HepG2 (cell line): ENCODE measurements around the gene POU3F1. TPM values are rescaled to one million over a fixed set of nuclear protein-coding genes. Genes with fewer than 3 reads are reported as not detected.

Experiments used
- ATAC-seq: fragments of 200-7000 bp; cut with Tn5 transposase; 3 replicates; pipeline ENCODE4 v1.9.1; 2020; ENCODE audit warnings: mild to moderate bottlenecking, moderate library complexity
- BruUV-seq: library from RNA; stranded (reverse); fragments of 400-500 nt; replicated peaks from 2 replicates; lab custom pipeline; 2021; lab: Mats Ljungman, UMichigan
- CTCF ChIA-PET: fragments of 300-600 bp; formaldehyde crosslinking; extraction: SDS; loops from one replicate; lab custom pipeline; 2021; ENCODE audit warnings: low total read pairs, inconsistent platforms, low intra/inter-chr PET ratio; lab: Yijun Ruan, JAX
- POLR2A ChIA-PET: fragments of 350-600 bp; sonication (Branson Sonifier 250); formaldehyde crosslinking; loops from one replicate; lab custom pipeline; 2020; ENCODE audit warnings: antibody characterized with exemption, inconsistent platforms; lab: Yijun Ruan, JAX
- DNase-seq: peaks from one replicate; pipeline ENCODE4 v3.0.0-alpha.2; 2015; ENCODE audit warnings: low spot score
- FAIRE-seq: peaks from 3 replicates; lab custom pipeline; 2011; peaks lifted over from hg19 to GRCh38; lab: Jason Lieb, UNC
- H2AFZ ChIP-seq: one replicate; pipeline ENCODE4 v1.6.1; 2011; ENCODE audit warnings: low read length, inconsistent platforms
- H3K27ac ChIP-seq: fragments of 300-600 bp; 3 replicates; pipeline ENCODE4 v1.8.0; 2011; ENCODE audit warnings: mixed run types, mild to moderate bottlenecking, mixed read lengths, low read length, inconsistent platforms; ENCODE audit not compliant: insufficient read depth; ENCODE audit errors: extremely low read length
- H3K27me3 ChIP-seq, 2 experiments: fragments of 200-600 bp in 1 of 2; 2 replicates in 1 of 2; 3 replicates in 1 of 2; pipeline versions ENCODE4 v1.6.0 to v1.8.0; 2011; ENCODE audit warnings: low read length in 2 of 2, mild to moderate bottlenecking in 2 of 2, moderate library complexity in 2 of 2, inconsistent platforms in 1 of 2; ENCODE audit not compliant: insufficient read depth in 2 of 2, control insufficient read depth in 1 of 2
- H3K36me3 ChIP-seq, 2 experiments: fragments of 200-600 bp in 1 of 2; replicated peaks in 1 of 2; 2 replicates in 1 of 2; 3 replicates in 1 of 2; pipeline versions ENCODE4 v1.5.1 to v1.8.0; 2011; ENCODE audit warnings: low read length in 2 of 2, inconsistent platforms in 1 of 2; ENCODE audit not compliant: insufficient read depth in 2 of 2, control insufficient read depth in 1 of 2
- H3K4me1 ChIP-seq: 2 replicates; pipeline ENCODE4 v1.5.1; 2012; ENCODE audit warnings: low read length, inconsistent platforms; ENCODE audit not compliant: insufficient read depth
- H3K4me2 ChIP-seq: 2 replicates; pipeline ENCODE4 v1.6.0; 2011; ENCODE audit warnings: low read depth, low read length, inconsistent platforms
- H3K4me3 ChIP-seq, 3 experiments: fragments of 200-600 bp in 1 of 3; sonication (generic), shearing (Covaris generic) in 1 of 3; replicated peaks in 1 of 3; 2 replicates each; pipeline ENCODE4 v1.5.1; 2011 to 2016; ENCODE audit warnings: low read length in 3 of 3, inconsistent platforms in 2 of 3, low read depth in 2 of 3, mild to moderate bottlenecking in 2 of 3, control low read depth in 1 of 3, mixed read lengths in 1 of 3; ENCODE audit not compliant: insufficient read depth in 1 of 3
- H3K79me2 ChIP-seq: one replicate; pipeline ENCODE4 v1.6.1; 2011; ENCODE audit warnings: low read length, inconsistent platforms; ENCODE audit not compliant: insufficient read depth
- H3K9ac ChIP-seq: 2 replicates; pipeline ENCODE4 v1.6.0; 2011; ENCODE audit warnings: mild to moderate bottlenecking, low read depth, low read length, inconsistent platforms; ENCODE audit not compliant: insufficient read depth
- H3K9me3 ChIP-seq: 2 replicates; pipeline ENCODE4 v1.5.1; 2012; ENCODE audit warnings: mild to moderate bottlenecking, low read length
- H4K20me1 ChIP-seq: 2 replicates; pipeline ENCODE4 v1.6.0; 2011; ENCODE audit warnings: inconsistent platforms, mild to moderate bottlenecking, low read length, moderate library complexity; ENCODE audit not compliant: insufficient read depth
- AHDC1 ChIP-seq: sonication (generic); formaldehyde crosslinking; IDR thresholded peaks from 2 replicates; pipeline ENCODE4 v1.5.1; 2020; ENCODE audit warnings: mild to moderate bottlenecking, missing genetic modification reagents, borderline replicate concordance
- BORCS8-MEF2B ChIP-seq: sonication (generic); formaldehyde crosslinking; IDR thresholded peaks from 2 replicates; pipeline ENCODE4 v1.8.0; 2022; ENCODE audit warnings: mild to moderate bottlenecking, missing genetic modification reagents
- NR2C2 ChIP-seq: sonication (generic); formaldehyde crosslinking; IDR thresholded peaks from 2 replicates; pipeline ENCODE4 v1.4.0; 2020; ENCODE audit warnings: missing genetic modification reagents, mild to moderate bottlenecking, moderate library complexity, borderline replicate concordance
- ZNF30 ChIP-seq: sonication (generic); formaldehyde crosslinking; IDR thresholded peaks from 2 replicates; pipeline ENCODE4 v1.5.0; 2020; ENCODE audit warnings: mild to moderate bottlenecking, missing genetic modification reagents
- WGBS: methylation state at CpG from one replicate; pipeline ENCODE4 v1.1.6; 2017; ENCODE audit warnings: low lambda C conversion rate; 5-methylcytosine and 5-hydroxymethylcytosine counted together
- in situ Hi-C: cut with HindIII; loops from 2 replicates; pipeline ENCODE4 v1.10.0; 2017; ENCODE audit warnings: low pct_unique_long_range_greater_than_20kb; ENCODE audit not compliant: extremely low pct_ligation_motif_present
- intact Hi-C: fragments of 100-400 bp; cut with micrococcal nuclease; formaldehyde crosslinking; loops from one replicate; pipeline ENCODE4 v1.10.0; 2022; ENCODE audit not compliant: unreplicated experiment
- polyA plus RNA-seq, 8 experiments: library from polyadenylated mRNA; depleted of rRNA in 3 of 8; stranded (reverse) in 7 of 8; unstranded in 1 of 8; fragments of >200 nt; fragmentation: Illumina TruSeq in 4 of 8; extraction: Trizol in 4 of 8; gene quantifications; 2 replicates each; pipeline versions ENCODE4 v1.2.1 to v1.2.3, GENCODE V29; 2011 to 2016; ENCODE audit warnings: low read depth in 4 of 8, missing spikeins in 1 of 8, mixed read lengths in 1 of 8; ENCODE audit not compliant: insufficient read depth in 1 of 8
- total RNA-seq, 5 experiments: library from RNA; depleted of rRNA; stranded (reverse); fragments of >200 nt; fragmentation: Illumina TruSeq; extraction: Trizol; gene quantifications; 2 replicates each; pipeline ENCODE4 v1.2.3, GENCODE V29; 2016; ENCODE audit warnings: low read depth in 1 of 5
- TF ChIP-seq, protein P1 (sequence below): IDR thresholded peaks from 2 replicates; pipeline ENCODE4 v1.6.1; 2016; ENCODE audit warnings: control low read depth

Gene POU3F1
- total and polyA plus RNA-seq, 2 of the 13 experiments (the other 11 are each of a cell fraction or from before 2014, with no cell fraction given) = not detected

- no peak for TF ChIP-seq BORCS8-MEF2B (CRISPR knock-in tag)
- TF ChIP-seq, protein P1, sequence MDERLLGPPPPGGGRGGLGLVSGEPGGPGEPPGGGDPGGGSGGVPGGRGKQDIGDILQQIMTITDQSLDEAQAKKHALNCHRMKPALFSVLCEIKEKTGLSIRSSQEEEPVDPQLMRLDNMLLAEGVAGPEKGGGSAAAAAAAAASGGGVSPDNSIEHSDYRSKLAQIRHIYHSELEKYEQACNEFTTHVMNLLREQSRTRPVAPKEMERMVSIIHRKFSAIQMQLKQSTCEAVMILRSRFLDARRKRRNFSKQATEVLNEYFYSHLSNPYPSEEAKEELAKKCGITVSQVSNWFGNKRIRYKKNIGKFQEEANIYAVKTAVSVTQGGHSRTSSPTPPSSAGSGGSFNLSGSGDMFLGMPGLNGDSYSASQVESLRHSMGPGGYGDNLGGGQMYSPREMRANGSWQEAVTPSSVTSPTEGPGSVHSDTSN = no peak
- TF ChIP-seq NR2C2 (CRISPR knock-in tag) = no peak
- TF ChIP-seq, all 625 proteins: peak for 6
Measured at GRCh38 chr1:37998913-37999429, 47.6 kb downstream of the POU3F1 start (continued).

- H4K20me1 ChIP-seq = no peaks in the 10 kb centered on the region
- no peak for TF ChIP-seq ZNF30 (CRISPR knock-in tag)
- TF ChIP-seq AHDC1 (CRISPR knock-in tag) = no peak
- no peak overlapping the region for H2AFZ ChIP-seq
- FAIRE-seq (no peak), DNase-seq (no peak), ATAC-seq (no peak)
- 100% methylated on average over 6 of the region's 9 CpGs for WGBS
- ChIA-PET CTCF (no interaction called here), POLR2A (interaction anchor here (1.1 kb wide), 1 partner anchor 8 kb away, joined by 9 read pairs; no protein-coding TSS in a partner anchor)
- intact Hi-C loops = no loop called here
- no peak overlapping the region for H3K9ac ChIP-seq
- H3K4me3 ChIP-seq = no peak overlapping the region
- no peaks in the 10 kb centered on the region for H3K27me3 ChIP-seq
- no peak overlapping the region for H3K27ac ChIP-seq
- no TSS peak for BruUV-seq
- peaks cover 5% of the 10 kb centered on the region for H3K79me2 ChIP-seq
- H3K4me1 ChIP-seq = peaks cover 41% of the 10 kb centered on the region
- no peaks in the 10 kb centered on the region for H3K9me3 ChIP-seq
- peaks cover 8 to 15% of the 10 kb centered on the region in 2 experiments for H3K36me3 ChIP-seq
- in situ Hi-C loops = no loop called here
- H3K4me2 ChIP-seq = no peak overlapping the region
Measured at GRCh38 chr1:37998089-37998808, 48.3 kb downstream of the POU3F1 start.
